ENCODE measurements around the gene ZNF407.
A peak's percentile ranks its signal among the peaks of the same experiment; 100 is the strongest.

ZNF407 gene

GRCh38 chr18:74861154-74861553 lies 263.5 kb downstream of the ZNF407 start (continued):
- no peak for TF ChIP-seq PBX3 (CRISPR knock-in tag; IDR thresholded peaks at IDR 0.05)
- TF ChIP-seq ZNF768 (tag by site-specific recombination; IDR thresholded peaks at IDR 0.05): no peak
- 0 out of 2 replicates have a peak, but pooled peaks have one; percentile 33 for TF ChIP-seq SCRT1 (tag by site-specific recombination; IDR thresholded peaks at IDR 0.05; ENCODE audit: borderline replicate concordance)
- TF ChIP-seq ZNF610 (tag by site-specific recombination; IDR thresholded peaks at IDR 0.05; ENCODE audit: borderline replicate concordance): no peak; the same call in 1 of the 2 replicates
- peak; percentile 55; the same call in 1 of the 2 replicates for TF ChIP-seq ZBTB1 (tag by site-specific recombination; IDR thresholded peaks at IDR 0.05)
- TF ChIP-seq, protein P1, sequence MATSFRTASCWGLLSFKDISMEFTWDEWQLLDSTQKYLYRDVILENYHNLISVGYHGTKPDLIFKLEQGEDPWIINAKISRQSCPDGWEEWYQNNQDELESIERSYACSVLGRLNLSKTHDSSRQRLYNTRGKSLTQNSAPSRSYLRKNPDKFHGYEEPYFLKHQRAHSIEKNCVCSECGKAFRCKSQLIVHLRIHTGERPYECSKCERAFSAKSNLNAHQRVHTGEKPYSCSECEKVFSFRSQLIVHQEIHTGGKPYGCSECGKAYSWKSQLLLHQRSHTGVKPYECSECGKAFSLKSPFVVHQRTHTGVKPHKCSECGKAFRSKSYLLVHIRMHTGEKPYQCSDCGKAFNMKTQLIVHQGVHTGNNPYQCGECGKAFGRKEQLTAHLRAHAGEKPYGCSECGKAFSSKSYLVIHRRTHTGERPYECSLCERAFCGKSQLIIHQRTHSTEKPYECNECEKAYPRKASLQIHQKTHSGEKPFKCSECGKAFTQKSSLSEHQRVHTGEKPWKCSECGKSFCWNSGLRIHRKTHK (tag by site-specific recombination; IDR thresholded peaks at IDR 0.05): no peak
- TF ChIP-seq, protein P2, sequence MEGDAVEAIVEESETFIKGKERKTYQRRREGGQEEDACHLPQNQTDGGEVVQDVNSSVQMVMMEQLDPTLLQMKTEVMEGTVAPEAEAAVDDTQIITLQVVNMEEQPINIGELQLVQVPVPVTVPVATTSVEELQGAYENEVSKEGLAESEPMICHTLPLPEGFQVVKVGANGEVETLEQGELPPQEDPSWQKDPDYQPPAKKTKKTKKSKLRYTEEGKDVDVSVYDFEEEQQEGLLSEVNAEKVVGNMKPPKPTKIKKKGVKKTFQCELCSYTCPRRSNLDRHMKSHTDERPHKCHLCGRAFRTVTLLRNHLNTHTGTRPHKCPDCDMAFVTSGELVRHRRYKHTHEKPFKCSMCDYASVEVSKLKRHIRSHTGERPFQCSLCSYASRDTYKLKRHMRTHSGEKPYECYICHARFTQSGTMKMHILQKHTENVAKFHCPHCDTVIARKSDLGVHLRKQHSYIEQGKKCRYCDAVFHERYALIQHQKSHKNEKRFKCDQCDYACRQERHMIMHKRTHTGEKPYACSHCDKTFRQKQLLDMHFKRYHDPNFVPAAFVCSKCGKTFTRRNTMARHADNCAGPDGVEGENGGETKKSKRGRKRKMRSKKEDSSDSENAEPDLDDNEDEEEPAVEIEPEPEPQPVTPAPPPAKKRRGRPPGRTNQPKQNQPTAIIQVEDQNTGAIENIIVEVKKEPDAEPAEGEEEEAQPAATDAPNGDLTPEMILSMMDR (tag by site-specific recombination; IDR thresholded peaks at IDR 0.05): no peak
- no peak for TF ChIP-seq ZNF426 (tag by site-specific recombination; IDR thresholded peaks at IDR 0.05)
- 0 out of 2 replicates have a peak, but pooled peaks have one; percentile 23 for TF ChIP-seq ZNF335 (tag by site-specific recombination; conservative IDR thresholded peaks at IDR 0.05)
- TF ChIP-seq ZNF521 (tag by site-specific recombination; IDR thresholded peaks at IDR 0.05): no peak
- peak; percentile 41; the same call in 1 of the 2 replicates for TF ChIP-seq ZNF366 (tag by site-specific recombination; conservative IDR thresholded peaks at IDR 0.05)
- no peak for TF ChIP-seq ZNF184 (tag by site-specific recombination; IDR thresholded peaks at IDR 0.05)
- no peak for TF ChIP-seq ZNF266 (tag by site-specific recombination; IDR thresholded peaks at IDR 0.05; ENCODE audit: low read depth)
- no peak; the same call in 1 of the 2 replicates for TF ChIP-seq KLF1 (tag by site-specific recombination; IDR thresholded peaks at IDR 0.05)
- TF ChIP-seq MYNN (tag by site-specific recombination; IDR thresholded peaks at IDR 0.05; ENCODE audit: borderline replicate concordance): no peak
- TF ChIP-seq ZFP3 (tag by site-specific recombination; IDR thresholded peaks at IDR 0.05; ENCODE audit: low read depth): no peak
- no peak for TF ChIP-seq HOXD13 (CRISPR knock-in tag; IDR thresholded peaks at IDR 0.05; ENCODE audit: borderline replicate concordance)
- TF ChIP-seq TCF7L2 (IDR thresholded peaks at IDR 0.05; ENCODE audit: borderline replicate concordance, low read depth, low read length): peak; percentile 82
- TF ChIP-seq, protein P3, sequence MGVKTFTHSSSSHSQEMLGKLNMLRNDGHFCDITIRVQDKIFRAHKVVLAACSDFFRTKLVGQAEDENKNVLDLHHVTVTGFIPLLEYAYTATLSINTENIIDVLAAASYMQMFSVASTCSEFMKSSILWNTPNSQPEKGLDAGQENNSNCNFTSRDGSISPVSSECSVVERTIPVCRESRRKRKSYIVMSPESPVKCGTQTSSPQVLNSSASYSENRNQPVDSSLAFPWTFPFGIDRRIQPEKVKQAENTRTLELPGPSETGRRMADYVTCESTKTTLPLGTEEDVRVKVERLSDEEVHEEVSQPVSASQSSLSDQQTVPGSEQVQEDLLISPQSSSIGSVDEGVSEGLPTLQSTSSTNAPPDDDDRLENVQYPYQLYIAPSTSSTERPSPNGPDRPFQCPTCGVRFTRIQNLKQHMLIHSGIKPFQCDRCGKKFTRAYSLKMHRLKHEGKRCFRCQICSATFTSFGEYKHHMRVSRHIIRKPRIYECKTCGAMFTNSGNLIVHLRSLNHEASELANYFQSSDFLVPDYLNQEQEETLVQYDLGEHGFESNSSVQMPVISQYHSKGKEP (tag by site-specific recombination; IDR thresholded peaks at IDR 0.05): peak; percentile 50; the same call in 1 of the 2 replicates
- TF ChIP-seq, protein P4, sequence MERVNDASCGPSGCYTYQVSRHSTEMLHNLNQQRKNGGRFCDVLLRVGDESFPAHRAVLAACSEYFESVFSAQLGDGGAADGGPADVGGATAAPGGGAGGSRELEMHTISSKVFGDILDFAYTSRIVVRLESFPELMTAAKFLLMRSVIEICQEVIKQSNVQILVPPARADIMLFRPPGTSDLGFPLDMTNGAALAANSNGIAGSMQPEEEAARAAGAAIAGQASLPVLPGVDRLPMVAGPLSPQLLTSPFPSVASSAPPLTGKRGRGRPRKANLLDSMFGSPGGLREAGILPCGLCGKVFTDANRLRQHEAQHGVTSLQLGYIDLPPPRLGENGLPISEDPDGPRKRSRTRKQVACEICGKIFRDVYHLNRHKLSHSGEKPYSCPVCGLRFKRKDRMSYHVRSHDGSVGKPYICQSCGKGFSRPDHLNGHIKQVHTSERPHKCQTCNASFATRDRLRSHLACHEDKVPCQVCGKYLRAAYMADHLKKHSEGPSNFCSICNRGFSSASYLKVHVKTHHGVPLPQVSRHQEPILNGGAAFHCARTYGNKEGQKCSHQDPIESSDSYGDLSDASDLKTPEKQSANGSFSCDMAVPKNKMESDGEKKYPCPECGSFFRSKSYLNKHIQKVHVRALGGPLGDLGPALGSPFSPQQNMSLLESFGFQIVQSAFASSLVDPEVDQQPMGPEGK (tag by site-specific recombination; IDR thresholded peaks at IDR 0.05): no peak
- TF ChIP-seq REST (tag by site-specific recombination; IDR thresholded peaks at IDR 0.05): no peak
- peak; percentile 90 for TF ChIP-seq SP7 (tag by site-specific recombination; IDR thresholded peaks at IDR 0.05)
- no peak for TF ChIP-seq ZNF23 (tag by site-specific recombination; IDR thresholded peaks at IDR 0.05; ENCODE audit: borderline replicate concordance)
- peak; percentile 98 for TF ChIP-seq ZXDB (tag by site-specific recombination; IDR thresholded peaks at IDR 0.05)
- no peak for TF ChIP-seq YY2 (tag by site-specific recombination; IDR thresholded peaks at IDR 0.05)
- TF ChIP-seq MEIS1 (CRISPR knock-in tag; IDR thresholded peaks at IDR 0.05; ENCODE audit: borderline replicate concordance): no peak; the same call in 1 of the 2 replicates
- no peak for TF ChIP-seq ZFHX2 (tag by site-specific recombination; conservative IDR thresholded peaks at IDR 0.05)
- no peak for TF ChIP-seq KLF17 (tag by site-specific recombination; IDR thresholded peaks at IDR 0.05)

All from HEK293 (cell line).